Fibroblast of the aortic adventitia (primary cell): ENCODE measurements around the gene ARL14EPL. TPM values are rescaled to one million over a fixed set of nuclear protein-coding genes. Genes with fewer than 3 reads are reported as not detected.
A peak's percentile ranks its signal among the peaks of the same experiment; 100 is the strongest.

Source experiments
- DNase-seq: peaks from one replicate; pipeline ENCODE4 v3.0.0-alpha.2; 2010; ENCODE audit warnings: low read depth
- H3K4me3 ChIP-seq: 2 replicates; pipeline ENCODE4 v1.5.1; 2011; ENCODE audit warnings: low read depth, mild to moderate bottlenecking, control low read depth, low read length, moderate library complexity
- CTCF ChIP-seq: IDR thresholded peaks from 2 replicates; pipeline ENCODE4 v1.5.1; 2011; ENCODE audit warnings: mild to moderate bottlenecking, low read length, control low read depth, inconsistent platforms; ENCODE audit not compliant: insufficient read depth
- total RNA-seq: library from RNA; depleted of rRNA; stranded (reverse); fragments of >200 nt; gene quantifications from 2 replicates; pipeline ENCODE4 v1.2.3, GENCODE V29; 2012; ENCODE audit warnings: low replicate concordance

Gene ARL14EPL
- total RNA-seq, 1 donor = 0.18 TPM

DNA sequence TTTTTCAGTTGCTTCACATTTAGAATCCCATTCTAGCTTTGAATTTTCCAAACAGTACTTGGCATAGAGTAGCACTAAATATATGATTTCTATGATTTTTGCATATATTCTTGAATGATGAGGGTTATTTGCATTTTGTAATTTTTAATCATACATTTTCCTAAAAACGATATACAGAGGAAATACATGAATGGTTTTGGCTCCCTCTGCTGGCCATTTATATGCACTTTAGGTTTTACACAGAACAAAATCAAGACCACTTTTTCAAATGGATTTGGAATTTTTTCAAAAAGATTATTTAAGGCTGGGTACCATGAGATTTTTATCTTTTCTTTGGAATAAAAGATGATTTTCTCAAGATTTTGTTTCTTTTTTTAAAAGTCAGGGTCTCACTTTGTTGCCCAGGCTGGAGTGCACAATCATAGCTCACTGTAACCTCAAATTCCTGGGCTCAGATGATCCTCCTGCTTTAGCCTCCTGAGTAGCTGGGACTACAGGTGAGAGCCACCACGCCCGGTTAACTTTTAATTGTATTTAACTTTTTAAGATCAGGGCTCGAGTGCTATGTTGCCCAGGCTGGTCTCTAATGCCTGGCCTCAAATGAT, 35.9 kb downstream of the ARL14EPL start:
- H3K4me3 ChIP-seq = no peak overlapping the region
- peak; percentile 81 for DNase-seq
- TF ChIP-seq CTCF = peak; percentile 70

DNA sequence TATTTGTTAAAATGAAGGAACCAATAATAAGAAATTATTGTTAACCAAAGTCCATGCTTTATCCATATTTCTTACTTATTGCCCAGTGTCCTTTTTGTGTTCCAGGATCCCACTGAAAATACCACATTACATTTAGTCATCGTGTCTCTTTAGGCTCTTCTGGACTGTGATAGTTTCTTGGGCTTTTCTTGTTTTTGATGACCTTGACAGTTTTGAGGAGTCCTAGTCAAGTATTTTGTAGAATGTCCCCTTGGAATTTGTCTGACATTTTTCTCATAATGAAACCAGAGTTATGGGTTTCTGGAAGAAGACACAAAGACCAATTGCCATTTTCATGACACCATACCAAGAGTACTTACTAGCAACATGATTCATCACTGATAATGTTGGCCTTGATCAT, 38.9 kb downstream of the ARL14EPL start:
- no peak overlapping the region for H3K4me3 ChIP-seq
- no peak for TF ChIP-seq CTCF
- DNase-seq = no peak

DNA sequence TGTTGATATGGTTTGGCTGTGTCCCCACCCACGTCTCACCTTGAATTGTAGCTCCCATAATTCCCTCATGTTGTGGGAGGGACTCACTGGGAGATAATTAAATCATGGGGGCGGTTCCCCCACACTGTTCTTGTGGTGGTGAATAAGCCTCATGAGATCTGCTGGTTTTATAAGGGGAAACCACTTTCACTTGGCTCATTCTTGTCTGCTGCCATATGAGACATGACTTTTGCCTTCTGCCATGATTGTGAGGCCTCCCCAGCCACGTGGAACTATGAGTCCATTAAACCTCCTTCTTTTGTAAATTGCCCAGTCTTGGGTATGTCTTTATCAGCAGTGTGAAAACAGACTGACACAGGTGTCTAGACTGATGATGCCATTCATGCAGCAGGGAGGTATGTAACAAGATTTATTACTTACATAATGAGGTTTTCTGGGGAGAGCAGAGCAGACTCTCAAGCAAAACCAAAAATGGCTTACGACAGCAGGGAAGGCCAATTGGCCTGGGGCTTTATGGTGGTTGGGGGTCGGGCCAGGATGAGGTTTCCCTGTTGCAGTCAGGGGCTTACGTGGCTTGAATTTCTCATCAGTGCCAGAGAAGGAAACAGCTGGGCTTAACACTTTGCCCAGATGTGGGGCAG, 43.0 kb downstream of the ARL14EPL start:
- no peak for DNase-seq
- H3K4me3 ChIP-seq = no peak overlapping the region
- no peak for TF ChIP-seq CTCF

- TF ChIP-seq CTCF = no peak
- no peak for DNase-seq
- no peak overlapping the region for H3K4me3 ChIP-seq
These were observed 44.2 kb downstream of the ARL14EPL start for GRCh38 chr5:116076496-116076895.

- TF ChIP-seq CTCF = no peak
- DNase-seq = no peak
- H3K4me3 ChIP-seq = no peak overlapping the region
These were observed 45.9 kb downstream of the ARL14EPL start for GRCh38 chr5:116078199-116078598.

DNA sequence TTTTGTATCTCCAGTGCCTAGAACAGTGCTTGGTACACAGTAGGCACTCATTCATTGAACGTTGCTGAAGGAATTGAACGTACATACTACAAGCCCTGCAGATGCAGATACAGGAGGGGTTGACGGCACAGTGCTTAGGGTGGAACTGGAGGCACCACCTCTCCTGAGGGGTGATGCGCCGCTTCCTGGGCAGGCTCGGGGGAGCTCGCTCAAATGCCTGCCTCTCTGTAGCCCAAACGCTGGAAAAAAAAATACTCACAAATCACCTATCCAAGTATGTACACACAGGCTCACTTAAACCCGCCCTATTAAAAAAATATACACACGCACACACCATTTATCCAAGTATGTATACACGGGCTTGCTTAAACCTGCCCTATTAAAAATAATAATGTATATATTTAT, 52.0 kb downstream of the ARL14EPL start:
- peak; percentile 30 for DNase-seq
- no peak for TF ChIP-seq CTCF
- H3K4me3 ChIP-seq = peak overlapping the region; percentile 79
